Measurements from ENCODE around the gene CACNA1C.

CACNA1C gene

GRCh38 chr12:2439332-2440100 is 386.7 kb downstream of the CACNA1C start:
- no peak for DNase-seq

DNA sequence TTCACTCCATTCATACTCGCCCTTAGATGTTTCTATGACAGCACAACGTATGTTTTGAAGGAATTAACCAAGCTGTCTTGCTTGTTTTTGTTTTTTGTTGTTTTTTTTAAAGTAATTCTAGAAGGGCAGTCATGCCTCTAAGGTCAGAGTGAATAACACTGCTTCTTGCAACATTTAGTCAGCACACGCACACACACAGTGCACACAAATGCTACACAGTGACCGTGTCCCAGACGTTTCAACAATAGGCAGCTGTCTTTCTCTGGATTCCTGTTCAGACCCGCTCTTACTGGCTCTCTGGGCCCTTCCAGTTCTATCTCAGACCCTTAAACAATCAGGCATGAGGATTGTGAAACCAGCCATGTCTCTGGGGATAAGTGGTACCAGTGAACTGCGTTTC is 391.0 kb downstream of the CACNA1C start:
- no peak for DNase-seq

GRCh38 chr12:2445968-2446367 is 393.2 kb downstream of the CACNA1C start:
- no peak for DNase-seq

DNA sequence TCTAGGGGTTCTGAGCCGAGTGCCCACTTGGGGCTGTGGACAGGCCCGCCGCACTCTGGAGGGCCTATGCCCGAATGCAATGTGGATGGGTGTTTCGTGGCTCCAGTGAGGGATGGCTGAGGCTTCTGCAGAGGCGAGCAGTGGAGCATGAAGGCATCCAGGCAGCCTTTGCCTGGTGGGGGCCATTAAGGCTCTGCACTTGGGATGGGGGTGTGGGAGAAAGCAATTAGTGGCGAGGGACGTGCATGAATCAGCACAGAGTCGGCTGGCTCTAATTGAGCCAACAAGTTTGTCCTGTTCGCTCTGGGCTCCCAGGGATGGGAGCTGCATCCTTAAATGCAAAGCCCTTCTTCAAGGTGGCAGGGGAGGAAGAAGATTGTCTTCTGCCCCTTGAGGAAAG is 395.1 kb downstream of the CACNA1C start:
- DNase-seq: no peak

GRCh38 chr12:2449586-2449985 is 396.8 kb downstream of the CACNA1C start:
- DNase-seq: no peak

- no peak for DNase-seq
Observed at GRCh38 chr12:2450553-2450952, 397.8 kb downstream of the CACNA1C start.

DNA sequence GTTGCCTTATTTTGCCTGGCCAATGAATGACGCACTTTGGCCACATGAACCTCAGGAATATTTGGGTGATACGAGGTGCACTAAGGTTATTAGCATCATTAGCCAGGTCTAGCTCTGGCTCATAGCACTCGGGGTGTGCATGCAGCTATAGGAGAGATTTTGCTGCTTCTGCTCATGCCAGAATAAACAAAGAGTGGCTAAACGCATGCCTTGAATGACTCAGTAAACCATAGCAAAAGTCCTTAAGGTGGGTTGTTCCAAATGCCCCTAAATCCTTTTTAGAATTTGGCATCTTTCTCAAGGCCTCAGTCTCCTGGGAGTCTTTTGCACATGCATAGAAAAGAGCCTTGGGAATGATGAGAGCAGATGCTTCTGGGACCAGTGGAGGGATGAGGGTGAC is 398.2 kb downstream of the CACNA1C start:
- no peak for DNase-seq

DNA sequence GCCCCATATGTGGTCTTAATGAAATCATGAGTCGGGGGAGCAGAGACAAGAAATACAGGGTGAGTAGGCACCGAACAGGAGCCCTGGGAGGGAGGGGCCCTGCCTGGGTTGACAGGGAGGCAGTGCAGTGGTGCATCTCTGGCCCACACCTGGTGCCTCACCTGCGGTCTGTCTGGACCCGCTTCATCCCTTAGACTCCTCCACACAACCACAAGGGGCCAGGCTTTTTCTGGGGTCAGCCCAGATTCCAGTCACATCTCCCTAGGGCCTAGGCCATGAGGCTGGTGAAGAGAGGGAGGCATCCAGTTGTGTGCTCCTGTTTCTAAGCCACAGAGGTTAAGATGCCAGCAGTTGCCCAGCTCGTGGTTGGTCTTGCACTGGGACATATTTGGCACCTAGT is 398.7 kb downstream of the CACNA1C start:
- no peak for DNase-seq

- DNase-seq: no peak
Observed at GRCh38 chr12:2453076-2453760, 400.4 kb downstream of the CACNA1C start.

GRCh38 chr12:2453761-2454090 is 400.9 kb downstream of the CACNA1C start:
- DNase-seq: no peak

DNA sequence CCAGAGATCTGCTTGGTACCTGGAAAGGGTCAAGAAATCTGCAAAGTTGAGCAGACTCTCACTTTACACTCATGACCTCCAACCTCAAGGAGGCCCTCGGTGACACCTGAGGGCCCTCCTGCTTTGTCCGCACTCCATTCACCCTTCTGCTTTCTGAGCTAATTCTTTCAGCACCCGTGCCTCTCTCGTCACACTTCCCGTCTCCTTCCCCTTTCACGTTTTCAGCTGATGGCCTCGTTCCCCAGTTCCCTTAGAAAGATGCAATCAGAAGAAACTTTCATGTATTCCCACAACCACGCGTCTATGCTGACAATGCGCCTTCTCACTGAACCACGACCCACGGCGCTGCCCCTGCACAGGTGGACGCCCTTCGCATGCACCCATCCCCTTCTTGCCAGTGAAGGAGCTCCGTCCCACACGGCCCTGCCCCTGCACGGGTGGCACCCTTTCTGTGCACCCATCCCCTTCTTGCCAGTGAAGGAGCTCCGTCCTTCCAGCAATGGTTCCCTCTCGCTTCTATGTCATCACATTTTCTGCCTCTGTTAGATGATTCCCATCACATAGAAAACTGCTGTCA is 401.9 kb downstream of the CACNA1C start:
- DNase-seq: no peak

DNA sequence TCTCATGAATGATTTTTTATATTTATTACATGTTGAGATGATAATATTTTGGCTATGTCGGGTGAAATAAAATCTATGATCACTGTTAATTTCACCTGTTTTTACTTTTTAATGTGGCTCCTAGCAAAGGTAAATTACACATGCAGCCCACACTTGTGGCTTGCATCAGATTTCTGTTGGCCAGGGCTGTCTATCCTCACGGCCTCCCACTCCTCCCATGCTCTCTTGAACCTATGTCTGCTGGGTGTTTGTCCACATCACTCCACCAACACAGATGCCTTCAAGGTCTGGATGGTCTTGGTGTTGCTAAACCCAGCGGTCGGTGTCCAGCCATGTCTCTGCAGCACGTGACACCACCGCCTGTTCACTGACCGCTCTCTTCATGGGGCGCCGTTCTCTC is 402.6 kb downstream of the CACNA1C start:
- DNase-seq: no peak

DNA sequence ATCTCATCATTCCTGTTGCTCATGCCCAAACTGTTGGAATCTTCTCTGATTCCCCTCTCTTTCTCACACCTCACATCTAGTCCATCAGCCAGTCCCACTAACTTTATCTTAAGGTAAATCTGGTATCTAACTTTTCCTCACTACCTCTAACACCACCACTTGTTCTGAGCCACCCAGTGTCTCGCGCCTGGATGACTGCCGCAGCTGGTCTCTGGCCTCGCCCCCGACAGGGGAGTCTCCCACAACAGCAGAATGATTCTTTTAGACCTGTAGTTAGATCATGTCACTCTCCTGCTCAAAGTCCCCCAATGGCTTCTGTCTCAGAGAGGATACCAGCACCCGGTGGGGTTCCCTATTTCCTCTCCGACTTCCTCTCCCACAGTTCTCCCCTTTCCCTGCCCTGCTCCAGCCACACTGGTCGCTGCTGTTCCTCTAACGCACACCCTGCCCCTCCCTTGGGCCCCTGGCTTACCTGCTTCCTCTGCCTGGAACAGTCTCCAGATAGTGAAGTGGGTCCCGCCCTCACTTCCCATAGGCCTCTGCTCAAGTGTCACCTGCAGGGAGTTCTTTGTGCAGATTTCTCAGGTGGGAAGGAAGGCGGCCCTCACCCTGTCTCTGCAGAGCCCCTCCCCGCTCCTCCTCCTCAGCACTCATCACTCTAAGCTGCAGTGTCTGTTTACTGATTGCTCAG is 403.5 kb downstream of the CACNA1C start:
- no peak for DNase-seq

- DNase-seq: peak; percentile 83
Observed at GRCh38 chr12:2456813-2457186, 404.0 kb downstream of the CACNA1C start.

GRCh38 chr12:2457215-2457932 is 404.6 kb downstream of the CACNA1C start:
- DNase-seq: no peak

DNA sequence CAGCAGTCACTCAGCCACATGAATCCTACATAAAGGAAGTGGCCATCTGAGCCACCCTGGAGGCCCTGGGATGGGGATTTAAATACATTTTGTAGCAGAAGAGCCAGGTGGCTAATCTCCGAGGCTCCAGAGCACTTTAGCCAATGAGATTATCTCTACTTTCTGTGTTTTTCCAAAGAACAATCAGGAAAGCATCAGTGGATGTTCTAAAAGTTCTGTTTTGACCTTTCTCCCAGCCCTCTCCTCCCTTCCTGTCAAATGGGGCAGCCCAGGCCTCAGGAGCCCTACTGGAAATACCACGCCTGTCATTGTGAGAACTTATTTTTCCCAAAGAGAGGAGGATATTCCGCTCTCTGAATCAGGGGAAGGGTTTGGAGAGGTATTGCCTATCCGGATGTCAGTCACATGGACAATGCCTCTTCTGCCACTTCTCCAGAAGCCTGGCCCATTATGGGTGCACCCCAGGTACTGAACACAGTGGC is 405.2 kb downstream of the CACNA1C start:
- DNase-seq: no peak

DNA sequence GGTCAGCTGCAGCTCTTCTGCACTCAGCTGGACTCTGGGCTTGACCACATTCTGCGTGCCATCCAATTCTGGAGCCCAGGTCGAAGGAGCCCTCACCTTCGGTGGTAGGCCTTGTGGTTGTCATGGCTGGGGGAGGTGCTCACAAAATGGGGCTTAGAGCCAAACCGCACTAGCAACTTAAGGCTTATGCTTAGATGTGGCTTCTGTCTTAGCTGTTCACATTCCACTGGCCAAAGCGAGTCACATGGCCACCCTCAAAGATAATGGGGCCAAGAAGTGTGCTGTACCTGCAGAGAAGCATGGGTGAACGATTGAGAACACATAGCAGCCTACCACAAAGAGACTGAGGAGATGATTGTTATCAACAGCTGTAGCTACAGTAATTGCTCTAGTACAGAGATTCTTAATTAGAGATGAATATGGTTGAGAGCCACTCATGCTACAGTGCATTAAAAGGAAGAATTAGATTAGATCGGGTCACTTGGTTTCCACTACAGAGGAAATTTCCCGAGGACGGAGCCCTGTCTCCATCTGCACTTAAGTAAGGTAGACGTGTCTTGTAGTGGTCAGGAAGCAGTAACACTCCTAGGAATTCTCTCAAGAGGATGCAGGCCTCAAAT is 407.4 kb downstream of the CACNA1C start:
- DNase-seq: no peak

- DNase-seq: no peak
Observed at GRCh38 chr12:2461046-2461445, 408.3 kb downstream of the CACNA1C start.

- DNase-seq: no peak
Observed at GRCh38 chr12:2461645-2462044, 408.9 kb downstream of the CACNA1C start.

DNA sequence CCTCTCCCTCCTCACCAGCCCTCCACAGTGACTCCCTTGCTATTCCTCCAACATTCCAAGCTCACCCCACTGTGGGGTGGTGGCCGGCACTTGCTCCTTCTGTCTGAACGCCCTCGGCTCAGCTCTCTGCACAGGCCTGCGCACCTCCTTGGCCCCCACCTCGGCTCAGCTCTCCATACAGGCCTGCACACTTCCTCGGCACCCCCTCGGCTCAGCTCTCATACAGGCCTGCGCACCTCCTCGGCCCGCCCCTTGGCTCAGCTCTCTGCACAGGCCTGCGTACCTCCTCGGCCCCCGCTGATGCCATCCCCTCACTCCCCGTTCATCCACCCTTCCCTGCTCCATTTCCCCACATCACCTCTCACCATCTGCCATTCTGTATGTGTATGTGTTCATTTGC is 409.3 kb downstream of the CACNA1C start:
- DNase-seq: no peak

DNA sequence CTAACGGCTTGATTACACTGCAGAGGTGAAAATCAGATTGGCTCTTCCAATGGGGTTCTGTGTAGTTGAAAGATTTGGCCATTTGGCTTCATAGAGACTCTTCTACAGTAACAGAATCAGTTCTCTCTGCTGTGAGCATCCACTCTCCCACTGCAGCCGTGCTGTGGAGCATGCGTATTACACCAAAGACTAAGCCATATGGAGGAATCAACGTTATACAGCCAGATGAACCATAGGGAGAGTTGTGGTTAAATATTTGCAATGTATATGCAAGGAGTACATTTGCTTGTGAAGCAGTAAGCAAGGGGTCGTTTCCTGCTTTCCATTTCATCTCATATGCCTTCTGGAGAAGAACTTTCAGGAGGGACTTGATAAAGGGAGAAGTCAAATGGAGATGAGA is 410.9 kb downstream of the CACNA1C start:
- DNase-seq: no peak

DNA sequence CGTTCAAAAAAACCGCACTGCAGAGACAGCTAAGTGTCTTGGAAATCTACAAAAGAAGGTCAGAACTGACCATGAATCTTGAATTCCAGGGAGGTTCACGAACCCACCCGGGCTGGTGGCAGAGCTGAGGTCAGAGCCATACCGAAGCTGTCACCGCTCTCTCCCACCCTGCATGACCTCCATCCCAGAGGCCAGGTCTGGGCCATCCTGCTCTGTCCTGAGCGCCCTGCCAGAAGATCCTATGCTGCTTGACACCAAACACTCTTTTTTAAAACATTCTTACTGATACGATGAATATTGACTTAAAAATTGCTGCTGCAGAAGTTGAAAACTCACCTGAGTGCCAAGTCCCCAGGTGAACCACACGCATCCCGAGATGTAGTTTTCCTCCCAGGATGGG is 412.9 kb downstream of the CACNA1C start:
- no peak for DNase-seq

DNA sequence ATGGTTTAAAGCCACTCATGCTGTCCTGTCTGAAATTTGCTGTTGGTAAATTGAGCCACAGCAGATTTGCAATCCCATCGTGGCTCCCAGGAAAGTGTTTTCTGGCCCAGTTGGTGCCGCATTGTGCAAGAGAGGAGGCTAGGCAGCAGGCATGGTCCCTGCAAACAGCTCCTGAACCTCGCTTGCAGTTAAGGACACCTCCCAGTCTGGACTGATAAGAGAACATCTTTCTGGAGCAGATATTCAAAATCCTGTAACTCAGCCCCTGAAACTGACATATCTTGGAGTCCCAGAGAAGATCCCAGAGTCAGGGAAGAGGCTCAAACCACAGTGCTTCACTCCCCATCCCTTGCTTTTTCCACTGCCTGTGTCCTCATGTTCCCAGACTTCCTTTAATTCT is 413.4 kb downstream of the CACNA1C start:
- DNase-seq: no peak
